ENCODE data around the gene CRIM1. TPM values are rescaled to one million over a fixed set of nuclear protein-coding genes. Genes with fewer than 3 reads are reported as not detected.

Gene CRIM1
- total RNA-seq, 1 donor from 2014 or later, result 60.4 TPM

GRCh38 chr2:36480028-36480427 is 124.5 kb downstream of the CRIM1 start:
- H3K27ac ChIP-seq, result no peak overlapping the region
- peaks cover 0 to 45% of the 10 kb centered on the region in 2 donors for H3K36me3 ChIP-seq
- intact Hi-C loops (cut with DNase I), result no loop called here
- TF ChIP-seq POLR2AphosphoS5 (IDR thresholded peaks at IDR 0.05; ENCODE audit: insufficient read depth in 1 of 2, low read depth in 1 of 2), result no peak
- no peak for TF ChIP-seq POLR2A (IDR thresholded peaks at IDR 0.05)
- TF ChIP-seq CTCF (IDR thresholded peaks at IDR 0.05), result no peak
- DNase-seq (ENCODE audit: extremely low spot score in 2 of 2), result no peak
- no peak overlapping the region for H3K4me3 ChIP-seq
- peaks cover 26% of the 10 kb centered on the region for H3K4me1 ChIP-seq
- no peaks in the 10 kb centered on the region for H3K9me3 ChIP-seq
- H3K27me3 ChIP-seq, result no peaks in the 10 kb centered on the region

- Histone ChIP-seq H3K27me3 (no peaks in the 10 kb centered on the region), H3K9me3 (no peaks in the 10 kb centered on the region), H3K36me3 (peaks cover 0 to 45% of the 10 kb centered on the region in 2 donors), H3K4me1 (peaks cover 32% of the 10 kb centered on the region), H3K27ac (no peak overlapping the region), H3K4me3 (no peak overlapping the region)
- no peak for DNase-seq (ENCODE audit: extremely low spot score in 2 of 2)
- intact Hi-C loops (cut with DNase I), result no loop called here
- TF ChIP-seq POLR2A (IDR thresholded peaks at IDR 0.05) (no peak), POLR2AphosphoS5 (IDR thresholded peaks at IDR 0.05; ENCODE audit: insufficient read depth in 1 of 2, low read depth in 1 of 2) (no peak)
Measured at GRCh38 chr2:36480636-36481035, 125.1 kb downstream of the CRIM1 start.

- Histone ChIP-seq H3K27ac (no peak overlapping the region), H3K4me1 (peaks cover 42% of the 10 kb centered on the region), H3K36me3 (peaks cover 0 to 44% of the 10 kb centered on the region in 2 donors)
Measured at GRCh38 chr2:36481709-36482108, 126.1 kb downstream of the CRIM1 start.

GRCh38 chr2:36482576-36483214 is 127.1 kb downstream of the CRIM1 start:
- Histone ChIP-seq H3K27ac (no peak overlapping the region), H3K36me3 (peaks cover 0 to 34% of the 10 kb centered on the region in 2 donors), H3K4me3 (no peak overlapping the region), H3K27me3 (no peaks in the 10 kb centered on the region), H3K9me3 (no peaks in the 10 kb centered on the region), H3K4me1 (peaks cover 50% of the 10 kb centered on the region)
- intact Hi-C loops (cut with DNase I), result no loop called here
- TF ChIP-seq POLR2A (IDR thresholded peaks at IDR 0.05) (no peak), CTCF (IDR thresholded peaks at IDR 0.05) (no peak), POLR2AphosphoS5 (IDR thresholded peaks at IDR 0.05; ENCODE audit: insufficient read depth in 1 of 2, low read depth in 1 of 2) (no peak)
- DNase-seq (ENCODE audit: extremely low spot score in 2 of 2), result no peak

More at GRCh38 chr2:36481709-36482108, 126.1 kb downstream of the CRIM1 start:
- no peak for TF ChIP-seq POLR2A (IDR thresholded peaks at IDR 0.05)
- TF ChIP-seq CTCF (IDR thresholded peaks at IDR 0.05), result no peak
- no peak for TF ChIP-seq POLR2AphosphoS5 (IDR thresholded peaks at IDR 0.05; ENCODE audit: insufficient read depth in 1 of 2, low read depth in 1 of 2)
- H3K9me3 ChIP-seq, result no peaks in the 10 kb centered on the region
- no peak overlapping the region for H3K4me3 ChIP-seq
- no peaks in the 10 kb centered on the region for H3K27me3 ChIP-seq
- intact Hi-C loops (cut with DNase I), result no loop called here
- no peak for DNase-seq (ENCODE audit: extremely low spot score in 2 of 2)

GRCh38 chr2:36483290-36483689 is 127.7 kb downstream of the CRIM1 start:
- no peak for TF ChIP-seq CTCF (IDR thresholded peaks at IDR 0.05)
- TF ChIP-seq POLR2A (IDR thresholded peaks at IDR 0.05), result no peak
- no peak for TF ChIP-seq POLR2AphosphoS5 (IDR thresholded peaks at IDR 0.05; ENCODE audit: insufficient read depth in 1 of 2, low read depth in 1 of 2)
- peaks cover 0 to 33% of the 10 kb centered on the region in 2 donors for H3K36me3 ChIP-seq
- intact Hi-C loops (cut with DNase I), result no loop called here
- H3K9me3 ChIP-seq, result no peaks in the 10 kb centered on the region
- no peak overlapping the region for H3K27ac ChIP-seq
- no peaks in the 10 kb centered on the region for H3K27me3 ChIP-seq
- no peak for DNase-seq (ENCODE audit: extremely low spot score in 2 of 2)
- H3K4me1 ChIP-seq, result peaks cover 50% of the 10 kb centered on the region
- H3K4me3 ChIP-seq, result no peak overlapping the region

All from vagina (tissue), 2 donors.